ENCODE data around the gene NPFFR1.
A peak's percentile ranks its signal among the peaks of the same experiment; 100 is the strongest.
"Not testable (repeated sequence)": the region's sequence is repeated elsewhere in the genome, so short reads cannot be mapped to it uniquely, and the experiment has no call there.

The NPFFR1 gene

DNA sequence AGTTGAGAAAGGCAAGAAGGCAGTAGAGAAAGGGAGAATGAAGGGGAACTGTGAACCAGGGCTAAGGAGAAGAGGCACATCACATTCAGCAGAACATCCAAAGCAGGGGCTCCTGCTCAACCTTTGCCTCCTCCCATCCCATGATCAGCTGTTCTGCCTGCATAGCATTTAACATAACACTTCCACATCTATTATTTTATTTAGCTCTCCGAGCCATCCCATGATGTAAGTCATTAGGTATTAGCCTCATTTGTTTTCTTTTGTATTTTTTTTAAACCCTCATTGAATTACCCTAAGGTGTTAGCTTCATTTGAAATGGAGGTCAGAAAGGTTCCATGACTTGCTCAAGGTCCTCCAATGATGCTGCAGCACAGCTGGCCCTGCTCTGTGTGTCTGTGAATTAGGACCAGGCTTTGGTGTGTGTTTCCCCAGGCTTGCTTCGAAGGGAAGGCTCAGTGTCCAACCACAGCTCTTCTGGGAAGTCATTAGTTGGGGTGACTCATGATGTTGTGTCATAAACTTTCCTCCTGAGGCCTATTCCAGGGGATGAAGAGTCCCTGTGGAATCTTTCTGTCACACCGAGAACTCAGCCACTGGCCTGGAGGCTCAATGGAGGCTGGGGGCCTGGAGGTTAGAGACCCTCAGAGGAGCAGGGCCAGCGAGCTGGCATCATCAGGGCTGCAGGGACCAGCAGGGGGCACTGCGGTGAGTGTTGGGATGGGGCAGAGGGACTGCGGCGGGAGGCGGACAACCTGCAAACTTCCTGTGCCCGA lies 16.5 kb downstream of the NPFFR1 start:
- Mint-ChIP-seq H3K4me1 (ENCODE audit: low read depth) (peaks cover 26% of the 10 kb centered on the region), H3K4me3 (peak overlapping the region; percentile 2), H3K9me3 (no peaks in the 10 kb centered on the region), H3K27me3 (peaks cover 63% of the 10 kb centered on the region), H3K36me3 (ENCODE audit: low read depth) (no peaks in the 10 kb centered on the region), H3K27ac (no peak overlapping the region)
- intact Hi-C loops (cut with micrococcal nuclease), result loop anchor here (5.0 kb wide), 1 partner anchor 95 kb away; no protein-coding TSS in a partner anchor

DNA sequence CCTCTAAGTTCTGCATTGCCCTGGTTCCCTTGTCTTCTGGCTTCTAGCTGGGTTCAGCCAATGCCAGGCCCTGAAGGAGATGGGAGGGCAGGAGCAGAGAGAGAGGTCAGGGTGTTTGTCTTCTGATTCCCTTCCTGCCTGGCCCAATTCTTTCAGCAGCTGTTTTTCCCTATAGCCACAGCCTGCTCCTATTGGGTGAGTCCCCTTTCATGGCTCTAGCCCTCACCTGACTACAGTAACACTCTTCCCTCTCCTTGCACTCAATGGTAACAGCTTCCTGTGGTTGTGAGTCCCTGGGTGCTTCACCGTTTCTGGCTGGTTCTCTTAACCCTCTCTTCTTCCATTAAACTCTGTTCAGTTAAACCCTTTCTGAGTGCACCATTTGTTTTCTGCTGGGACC lies 17.1 kb downstream of the NPFFR1 start:
- intact Hi-C loops (cut with micrococcal nuclease), result loop anchor here (5.0 kb wide), 1 partner anchor 96 kb away; no protein-coding TSS in a partner anchor
- no peak overlapping the region for H3K4me3 Mint-ChIP-seq
- H3K9me3 Mint-ChIP-seq, result peaks cover 4% of the 10 kb centered on the region
- peaks cover 21% of the 10 kb centered on the region for H3K4me1 Mint-ChIP-seq (ENCODE audit: low read depth)
- H3K36me3 Mint-ChIP-seq (ENCODE audit: low read depth), result peaks cover under 1% of the 10 kb centered on the region
- no peak overlapping the region for H3K27ac Mint-ChIP-seq
- peaks cover 62% of the 10 kb centered on the region for H3K27me3 Mint-ChIP-seq

DNA sequence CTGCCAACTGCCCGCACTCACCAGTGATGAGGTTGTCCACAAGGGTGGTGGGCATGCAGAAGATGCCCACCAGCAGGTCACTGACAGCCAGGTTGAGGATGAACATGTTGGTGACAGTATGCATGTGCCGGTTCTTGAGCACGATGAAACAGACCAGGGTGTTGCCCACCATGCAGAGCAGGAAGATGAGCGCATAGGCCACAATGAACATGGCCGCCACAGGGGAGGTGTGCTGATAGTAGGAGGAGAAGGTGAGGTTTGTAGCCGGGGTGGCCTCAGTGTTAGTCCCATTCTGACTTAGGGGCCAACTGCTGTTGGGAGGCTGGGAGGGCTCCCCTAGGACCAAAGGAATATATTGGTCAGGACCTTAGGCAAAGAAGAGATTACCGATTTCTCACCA lies 17.7 kb downstream of the NPFFR1 start:
- Mint-ChIP-seq H3K4me1 (ENCODE audit: low read depth) (peaks cover 20% of the 10 kb centered on the region), H3K36me3 (ENCODE audit: low read depth) (peaks cover 7% of the 10 kb centered on the region), H3K4me3 (no peak overlapping the region), H3K27me3 (peaks cover 66% of the 10 kb centered on the region), H3K27ac (no peak overlapping the region), H3K9me3 (peaks cover 10% of the 10 kb centered on the region)
- intact Hi-C loops (cut with micrococcal nuclease), result loop anchor here (5.0 kb wide), 1 partner anchor 96 kb away; no protein-coding TSS in a partner anchor

DNA sequence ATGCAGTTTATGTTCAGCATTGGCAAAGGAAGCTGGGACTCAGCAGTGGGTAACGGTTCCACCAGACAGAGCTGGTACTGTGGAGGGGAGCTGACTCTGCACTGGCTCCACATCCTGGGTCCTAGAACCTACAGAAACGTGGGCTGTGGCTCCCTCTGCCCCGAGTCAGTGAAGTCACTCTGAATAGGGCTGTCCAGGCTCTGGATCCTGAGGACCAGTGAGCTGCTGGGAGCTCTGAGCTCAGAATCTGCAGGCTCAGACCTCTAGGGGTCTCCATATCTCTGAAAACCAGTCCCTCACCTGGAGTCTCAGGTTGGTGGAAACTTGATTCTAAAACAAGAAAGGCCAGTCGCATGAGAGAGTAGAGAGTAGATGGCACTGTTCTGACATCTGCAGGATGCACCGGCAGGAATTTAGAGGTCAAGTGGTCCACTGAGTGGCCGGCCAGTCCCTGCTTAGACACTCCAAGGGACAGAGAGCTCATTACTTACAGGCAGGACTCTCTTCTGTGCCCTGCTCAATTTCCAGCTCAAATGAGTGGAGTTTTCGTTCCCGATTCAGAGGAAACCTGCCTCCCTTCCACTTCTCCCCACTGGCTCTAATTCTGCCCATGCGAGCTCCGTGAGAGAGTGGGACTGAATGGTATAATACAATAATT lies 18.6 kb downstream of the NPFFR1 start:
- H3K27me3 Mint-ChIP-seq, result peaks cover 69% of the 10 kb centered on the region
- H3K36me3 Mint-ChIP-seq (ENCODE audit: low read depth), result peaks cover 7% of the 10 kb centered on the region
- intact Hi-C loops (cut with micrococcal nuclease), result loop anchor here (5.0 kb wide), 1 partner anchor 97 kb away; no protein-coding TSS in a partner anchor
- H3K27ac Mint-ChIP-seq, result no peak overlapping the region
- H3K4me3 Mint-ChIP-seq, result no peak overlapping the region
- peaks cover 20% of the 10 kb centered on the region for H3K4me1 Mint-ChIP-seq (ENCODE audit: low read depth)
- peaks cover 14% of the 10 kb centered on the region for H3K9me3 Mint-ChIP-seq

DNA sequence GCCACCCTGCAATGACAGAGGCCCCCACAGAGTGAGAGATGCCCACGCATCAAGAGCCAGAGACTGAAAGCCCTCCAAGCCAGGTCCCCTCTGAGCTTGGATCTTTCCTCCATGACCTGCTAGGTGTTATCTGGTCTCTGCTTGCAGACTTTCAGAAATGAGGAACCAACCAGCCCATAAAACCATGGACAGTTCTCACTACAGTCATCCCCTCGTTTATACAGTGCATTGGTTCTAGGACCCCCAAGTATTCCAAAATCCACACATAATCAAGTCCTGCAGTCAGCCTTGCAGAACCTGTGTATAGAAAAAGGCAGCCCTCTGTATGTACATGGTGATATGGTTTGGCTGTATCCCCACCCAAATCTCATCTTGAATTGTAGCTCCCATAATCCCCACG lies 23.1 kb downstream of the NPFFR1 start:
- Mint-ChIP-seq H3K9me3 (peaks cover 14% of the 10 kb centered on the region), H3K27me3 (peaks cover 84% of the 10 kb centered on the region), H3K4me1 (ENCODE audit: low read depth) (peaks cover 6% of the 10 kb centered on the region), H3K36me3 (ENCODE audit: low read depth) (peaks cover 7% of the 10 kb centered on the region), H3K4me3 (no peak overlapping the region), H3K27ac (no peak overlapping the region)
- intact Hi-C loops (cut with micrococcal nuclease), result no loop called here

DNA sequence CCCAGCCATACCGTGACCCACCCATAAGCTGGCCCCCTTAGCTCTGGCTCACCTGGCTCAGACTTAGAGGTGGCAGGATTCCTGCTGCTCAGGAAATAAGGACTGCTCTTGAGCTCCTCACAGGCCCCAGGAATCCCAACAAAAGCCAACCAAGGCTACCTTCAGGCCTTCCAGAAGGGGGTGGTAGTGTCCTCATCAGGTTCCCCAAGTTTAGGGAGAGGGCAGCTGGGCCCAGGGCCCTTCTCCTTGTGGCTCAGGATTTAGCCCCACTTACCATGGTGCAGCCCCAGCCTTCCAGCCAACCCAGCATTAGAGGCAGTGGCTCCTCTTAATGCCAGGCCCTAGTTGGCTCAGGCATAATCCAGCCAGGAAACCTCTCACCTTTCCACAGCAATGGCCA lies 23.5 kb downstream of the NPFFR1 start:
- Mint-ChIP-seq H3K4me1 (ENCODE audit: low read depth) (peaks cover 11% of the 10 kb centered on the region), H3K9me3 (peaks cover 14% of the 10 kb centered on the region), H3K27me3 (peaks cover 84% of the 10 kb centered on the region), H3K27ac (no peak overlapping the region), H3K4me3 (no peak overlapping the region), H3K36me3 (ENCODE audit: low read depth) (peaks cover 7% of the 10 kb centered on the region)
- intact Hi-C loops (cut with micrococcal nuclease), result no loop called here

DNA sequence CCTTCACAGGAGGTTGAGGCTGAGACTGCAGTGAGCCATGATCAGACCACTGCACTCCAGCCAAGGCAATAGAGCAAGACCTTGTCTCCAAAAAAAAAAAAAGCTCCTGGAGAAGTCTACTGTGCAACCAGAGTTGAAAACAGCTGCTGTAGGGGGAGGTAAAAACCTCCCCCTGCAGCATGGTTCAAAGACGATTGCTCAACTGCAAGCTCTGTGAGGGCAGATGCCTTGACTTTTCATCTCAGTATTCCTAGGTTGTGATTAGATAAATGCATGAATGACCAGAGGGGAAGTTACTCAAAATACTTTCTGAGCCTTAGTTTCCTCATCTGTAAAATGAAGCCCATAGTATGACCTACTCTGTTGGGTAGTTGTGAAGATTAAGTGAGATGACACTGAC lies 25.6 kb downstream of the NPFFR1 start:
- Mint-ChIP-seq H3K9me3 (peaks cover 14% of the 10 kb centered on the region), H3K36me3 (ENCODE audit: low read depth) (peaks cover 7% of the 10 kb centered on the region), H3K27me3 (peaks cover 86% of the 10 kb centered on the region), H3K4me1 (ENCODE audit: low read depth) (peaks cover 14% of the 10 kb centered on the region), H3K4me3 (no peak overlapping the region), H3K27ac (no peak overlapping the region)
- intact Hi-C loops (cut with micrococcal nuclease), result no loop called here

DNA sequence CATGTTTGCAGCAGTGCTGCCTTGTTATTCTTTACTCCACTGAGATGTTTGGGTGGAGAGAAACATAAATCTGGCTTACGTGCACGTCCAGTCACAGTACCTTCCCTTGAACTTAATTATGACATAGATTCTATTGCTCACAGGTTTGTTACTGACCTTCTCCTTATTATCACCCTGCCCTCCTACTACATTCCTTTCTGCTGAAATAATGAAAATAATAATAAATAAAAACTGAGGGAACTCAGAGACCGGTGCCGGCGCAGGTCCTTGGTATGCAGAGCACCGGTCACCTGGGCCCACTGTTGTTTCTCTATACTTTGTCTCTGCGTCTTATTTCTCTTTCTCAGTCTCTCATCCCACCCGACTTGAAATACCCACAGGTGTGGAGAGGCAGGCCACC lies 26.0 kb downstream of the NPFFR1 start:
- Mint-ChIP-seq H3K9me3 (peaks cover 14% of the 10 kb centered on the region), H3K4me1 (ENCODE audit: low read depth) (peaks cover 14% of the 10 kb centered on the region), H3K27me3 (peaks cover 89% of the 10 kb centered on the region)
- H3K27ac Mint-ChIP-seq; H3K4me3 Mint-ChIP-seq; H3K36me3 Mint-ChIP-seq (ENCODE audit: low read depth); intact Hi-C loops (cut with micrococcal nuclease): not testable (repeated sequence)

DNA sequence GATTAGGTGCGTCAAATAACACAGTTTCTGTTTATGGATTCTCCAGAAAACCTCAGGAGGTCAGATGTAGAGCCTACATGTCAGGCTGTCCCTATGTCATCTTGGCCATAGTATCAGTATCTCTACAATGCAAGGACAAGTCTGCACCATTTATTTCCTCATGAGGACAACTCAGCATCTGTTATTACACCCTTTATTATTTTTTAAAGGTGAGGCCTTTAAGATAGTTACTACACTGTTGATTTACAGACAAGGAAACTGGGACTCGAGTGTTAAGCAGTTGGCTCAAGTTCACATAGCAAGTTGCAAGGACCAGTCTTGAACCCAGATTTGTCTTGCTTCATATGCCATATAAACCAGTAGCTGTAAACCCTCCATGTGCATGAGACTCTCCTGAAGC lies 27.3 kb downstream of the NPFFR1 start:
- Mint-ChIP-seq H3K4me1 (ENCODE audit: low read depth) (peaks cover 14% of the 10 kb centered on the region), H3K27me3 (peaks cover 93% of the 10 kb centered on the region), H3K4me3 (no peak overlapping the region), H3K36me3 (ENCODE audit: low read depth) (peaks cover 4% of the 10 kb centered on the region), H3K9me3 (peaks cover 8% of the 10 kb centered on the region), H3K27ac (no peak overlapping the region)
- intact Hi-C loops (cut with micrococcal nuclease), result no loop called here

DNA sequence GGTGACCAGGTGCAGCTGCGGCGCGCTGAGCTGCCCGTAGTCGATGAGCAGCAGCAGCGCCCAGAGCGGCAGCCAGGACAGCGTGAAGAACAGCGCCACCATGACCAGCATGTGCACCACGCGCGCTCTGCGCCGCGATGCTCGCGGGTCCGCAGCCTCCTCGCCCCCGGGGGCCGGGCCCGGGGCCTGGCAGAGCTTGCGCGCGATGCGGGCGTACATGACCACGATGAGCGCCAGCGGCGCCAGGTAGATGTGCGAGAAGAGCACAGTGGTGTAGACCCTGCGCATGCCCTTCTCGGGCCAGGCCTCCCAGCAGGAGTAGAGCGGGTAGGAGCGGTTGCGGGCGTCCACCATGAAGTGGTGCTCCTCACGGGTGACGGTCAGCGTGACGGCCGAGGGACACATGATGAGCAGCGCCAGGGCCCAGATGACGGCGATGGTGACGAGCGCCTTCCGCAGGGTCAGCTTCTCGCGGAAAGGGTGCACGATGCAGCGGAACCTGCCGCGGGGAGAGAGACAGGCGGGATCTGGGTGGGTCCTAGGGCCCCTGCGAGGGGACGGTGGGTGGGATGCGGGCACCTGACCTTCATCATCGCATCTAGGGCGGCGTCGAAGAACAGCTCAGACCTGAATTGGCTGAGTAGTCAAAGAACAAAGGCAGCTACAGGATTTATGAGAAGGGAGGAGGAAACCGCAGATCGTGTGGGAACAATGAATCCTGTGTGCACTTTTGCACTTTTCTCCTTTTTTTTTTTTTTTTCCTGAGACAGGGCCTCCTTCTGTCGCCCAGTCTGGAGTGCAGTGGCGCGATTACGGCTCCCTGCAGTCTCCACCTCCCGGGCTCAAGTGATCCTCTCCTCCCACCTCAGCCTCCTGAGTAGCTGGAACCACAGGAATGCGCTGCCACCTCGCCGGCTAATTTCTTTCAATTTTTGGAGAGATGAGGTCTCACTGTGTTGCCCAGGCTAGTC lies 28.2 kb downstream of the NPFFR1 start:
- Mint-ChIP-seq H3K36me3 (ENCODE audit: low read depth) (no peaks in the 10 kb centered on the region), H3K4me3 (peak overlapping the region; percentile 45), H3K4me1 (ENCODE audit: low read depth) (peaks cover 14% of the 10 kb centered on the region), H3K27me3 (peaks cover 92% of the 10 kb centered on the region), H3K27ac (no peak overlapping the region), H3K9me3 (no peaks in the 10 kb centered on the region)
- intact Hi-C loops (cut with micrococcal nuclease), result loop anchor here (2.0 kb wide), 1 partner anchor 17 kb away; no protein-coding TSS in a partner anchor

DNA sequence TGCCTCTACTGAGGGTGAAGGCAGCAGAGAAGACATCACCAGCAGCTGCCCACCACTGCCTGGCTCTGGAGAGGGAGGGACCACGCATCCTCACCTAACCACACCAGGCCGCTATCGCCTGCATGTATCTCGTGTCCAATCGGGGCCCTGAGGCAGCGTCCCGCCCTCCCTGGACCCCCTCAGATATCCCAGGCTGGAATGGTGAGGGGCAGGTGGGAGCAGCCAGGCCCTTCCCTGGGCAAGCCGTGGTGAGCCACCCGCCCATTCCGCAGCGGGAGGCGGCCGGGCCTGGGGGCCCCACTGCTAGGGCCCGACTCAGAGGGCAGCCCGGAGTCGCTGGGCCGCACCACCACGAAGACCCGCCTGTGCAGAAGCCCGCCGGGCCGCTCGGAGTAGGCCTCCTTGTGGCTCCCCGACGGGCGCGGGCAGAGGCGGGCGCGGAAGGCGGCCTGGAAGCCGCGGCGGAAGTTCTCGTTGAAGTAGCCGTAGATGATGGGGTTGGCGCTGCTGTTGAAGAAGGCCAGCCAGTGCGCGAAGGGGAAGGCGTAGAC lies 29.0 kb downstream of the NPFFR1 start:
- Mint-ChIP-seq H3K27me3 (peaks cover 88% of the 10 kb centered on the region), H3K4me1 (ENCODE audit: low read depth) (peaks cover 14% of the 10 kb centered on the region), H3K36me3 (ENCODE audit: low read depth) (no peaks in the 10 kb centered on the region), H3K27ac (no peak overlapping the region), H3K4me3 (peak overlapping the region; percentile 45), H3K9me3 (no peaks in the 10 kb centered on the region)
- intact Hi-C loops (cut with micrococcal nuclease), result loop anchor here (2.0 kb wide), 1 partner anchor 16 kb away; no protein-coding TSS in a partner anchor

DNA sequence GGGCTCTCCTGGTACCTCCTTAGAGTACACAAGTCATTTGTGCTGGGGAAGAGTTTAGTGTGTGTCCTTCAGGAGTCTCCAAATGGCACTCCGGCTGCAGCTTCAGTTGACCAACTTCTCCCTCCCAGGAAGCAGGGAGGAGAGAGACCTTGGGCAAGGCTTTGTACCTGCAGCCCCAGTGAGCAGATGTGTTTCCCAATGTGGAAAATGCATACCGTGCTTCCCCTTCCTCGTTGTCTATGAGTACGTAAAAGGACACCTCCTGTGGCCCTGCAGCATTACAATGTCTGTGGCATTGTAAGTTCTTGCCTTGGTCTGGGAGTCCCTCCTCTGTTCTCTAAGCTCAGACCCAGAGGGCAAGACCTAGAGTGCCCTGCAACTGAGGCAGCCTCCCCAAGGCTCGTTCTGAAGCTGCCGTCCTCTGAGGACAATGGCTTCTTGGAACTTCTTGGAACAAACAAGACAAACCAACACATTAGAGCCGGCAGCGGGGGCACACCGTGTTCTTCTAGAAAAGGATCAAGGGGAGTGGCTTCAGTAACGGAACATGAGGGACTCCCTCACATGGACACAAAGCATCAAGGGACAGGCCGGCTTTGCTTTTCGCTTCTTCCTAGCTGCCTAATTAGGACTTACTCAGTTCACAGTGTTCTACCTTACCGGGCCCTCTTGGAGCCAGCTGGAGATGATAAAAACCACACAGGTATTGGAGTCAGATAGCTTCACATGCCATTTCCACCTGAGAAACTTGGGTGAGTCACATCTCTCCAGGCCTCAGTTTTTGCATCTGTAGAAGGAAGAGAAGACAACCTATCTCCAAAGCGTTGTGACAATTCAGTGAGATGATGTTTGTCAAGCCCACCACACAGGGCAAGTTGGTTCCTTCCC lies 29.7 kb downstream of the NPFFR1 start:
- Mint-ChIP-seq H3K4me1 (ENCODE audit: low read depth) (peaks cover 14% of the 10 kb centered on the region), H3K4me3 (no peak overlapping the region), H3K9me3 (no peaks in the 10 kb centered on the region), H3K27me3 (peaks cover 84% of the 10 kb centered on the region), H3K27ac (no peak overlapping the region), H3K36me3 (ENCODE audit: low read depth) (no peaks in the 10 kb centered on the region)
- intact Hi-C loops (cut with micrococcal nuclease), result loop anchor here (2.0 kb wide), 1 partner anchor 15 kb away; no protein-coding TSS in a partner anchor

All from dendritic cell treated with granulocyte-macrophage colony-stimulating factor and Interleukin-4, amounts not matched to agents 40 ng/mL and 50 ng/mL, for 4 days (primary cell).